DND-41 (cell line): ENCODE data around the gene PHACTR1.

ENCODE experiments used
- CTCF ChIP-seq: IDR thresholded peaks from 2 replicates; pipeline ENCODE4 v1.5.1; 2012; ENCODE audit warnings: borderline replicate concordance, low read length, moderate library complexity, mild to moderate bottlenecking; ENCODE audit not compliant: poor library complexity, severe bottlenecking; ENCODE audit errors: extremely low read depth
- EZH2 ChIP-seq: IDR thresholded peaks from 3 replicates; pipeline ENCODE4 v1.6.1; 2012; ENCODE audit warnings: borderline replicate concordance, low read depth, mild to moderate bottlenecking, moderate library complexity, low read length, inconsistent platforms; ENCODE audit not compliant: severe bottlenecking

DNA sequence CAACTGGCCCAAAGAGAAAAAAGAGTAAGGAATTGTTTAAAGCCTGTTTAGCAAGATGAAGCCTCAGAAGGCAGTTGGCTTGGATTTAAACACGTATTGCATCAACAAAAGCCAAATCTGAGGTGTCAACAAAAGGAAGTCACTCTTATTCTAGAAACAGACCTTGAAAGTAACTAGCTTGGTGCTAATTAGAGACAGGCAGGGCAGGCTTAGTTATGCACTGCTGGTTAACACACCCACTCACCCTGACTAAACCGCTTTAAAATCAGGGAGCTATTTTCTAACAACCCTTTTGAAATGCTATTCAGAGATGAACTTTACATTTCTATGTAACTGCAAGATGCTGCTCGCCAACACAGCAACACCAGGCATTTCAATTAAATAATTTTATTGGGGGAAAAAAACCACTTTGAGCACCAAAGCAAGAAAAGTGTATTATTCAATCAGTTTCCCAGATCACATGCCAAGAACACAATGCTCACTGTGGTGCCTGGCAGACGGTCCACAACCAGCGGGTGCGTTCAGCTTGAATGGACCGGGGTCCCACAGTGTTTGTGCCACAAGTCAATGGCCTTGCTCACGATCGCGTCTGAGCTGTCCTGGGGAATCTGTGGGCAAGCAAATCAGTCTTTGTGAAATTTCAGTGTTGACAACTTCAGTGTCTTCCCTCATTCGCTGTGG, 588.2 kb downstream of the PHACTR1 start:
- no peak for TF ChIP-seq CTCF
- no peak for TF ChIP-seq EZH2
